ENCODE data around the gene SPATA16. TPM values are rescaled to one million over a fixed set of nuclear protein-coding genes. Genes with fewer than 3 reads are reported as not detected.
"Not testable (repeated sequence)": the region's sequence is repeated elsewhere in the genome, so short reads cannot be mapped to it uniquely, and the experiment has no call there.

The SPATA16 gene, protein sequence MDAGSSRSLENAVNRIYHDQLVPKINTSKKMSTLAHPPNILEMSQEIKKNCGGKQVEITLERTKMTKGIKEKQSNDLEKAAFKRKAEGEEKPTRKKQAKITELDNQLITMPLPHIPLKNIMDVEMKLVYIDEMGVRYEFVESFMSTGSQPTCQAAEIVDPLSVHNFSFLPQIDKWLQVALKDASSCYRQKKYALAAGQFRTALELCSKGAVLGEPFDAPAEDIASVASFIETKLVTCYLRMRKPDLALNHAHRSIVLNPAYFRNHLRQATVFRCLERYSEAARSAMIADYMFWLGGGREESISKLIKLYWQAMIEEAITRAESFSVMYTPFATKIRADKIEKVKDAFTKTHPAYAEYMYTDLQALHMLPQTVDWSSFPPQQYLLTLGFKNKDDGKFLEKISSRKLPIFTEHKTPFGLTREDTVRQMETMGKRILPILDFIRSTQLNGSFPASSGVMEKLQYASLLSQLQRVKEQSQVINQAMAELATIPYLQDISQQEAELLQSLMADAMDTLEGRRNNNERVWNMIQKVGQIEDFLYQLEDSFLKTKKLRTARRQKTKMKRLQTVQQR
- polyA plus RNA-seq (2013) = not detected in 2 replicates

DNA sequence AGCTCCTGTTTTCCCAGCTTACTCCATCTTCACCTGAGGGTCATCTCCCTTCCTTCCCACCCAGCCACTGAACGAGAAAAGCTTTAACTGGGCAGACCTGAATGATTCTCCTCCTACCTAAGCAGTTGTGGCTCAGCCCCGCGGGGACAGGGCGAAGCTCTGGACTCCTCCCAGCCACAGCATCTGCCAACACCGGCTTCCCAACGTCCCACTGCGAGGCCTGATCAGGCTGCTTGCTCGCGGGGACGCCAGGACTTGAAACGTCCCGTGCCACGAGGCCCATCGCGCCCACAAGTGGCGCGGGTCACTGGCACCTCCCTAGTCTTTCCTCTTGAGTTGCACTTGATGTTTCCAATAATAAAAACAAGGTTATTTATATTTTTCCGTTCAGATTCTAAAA lies at the start of gene SPATA16:
Gene SPATA16, minus strand, starts transcription at position 250 of the 400 bp plus-strand sequence. CDS start 23,504 bp downstream, outside the sequence.
- H2AFZ ChIP-seq (ENCODE audit: insufficient read depth, low read length, poor library complexity) = no peak within 1 kb of the TSS
- H3K4me2 ChIP-seq (ENCODE audit: low read length) = no peak within 1 kb of the TSS
- no peaks in the 10 kb centered on the region for H3K36me3 ChIP-seq (ENCODE audit: control insufficient read depth in 1 of 2, insufficient read depth in 2 of 2, low read length in 2 of 2)
- no peak within 1 kb of the TSS for H2BK120ac ChIP-seq (ENCODE audit: insufficient read depth, low read length, poor library complexity)
- no peak within 1 kb of the TSS for H3K4ac ChIP-seq (ENCODE audit: low read depth, low read length)
- H2BK5ac ChIP-seq (ENCODE audit: low read depth, low read length, poor library complexity) = no peak within 1 kb of the TSS
- no peak within 1 kb of the TSS for H3K14ac ChIP-seq (ENCODE audit: low read length)
- no CpG with 5 or more reads among the region's 18 CpGs for WGBS (ENCODE audit: extremely low coverage, insufficient coverage, insufficient read length)
- no peaks in the 10 kb centered on the region for H3K9me3 ChIP-seq (ENCODE audit: insufficient read depth, low read depth, low read length)
- H2BK12ac ChIP-seq (ENCODE audit: low read length) = no peak within 1 kb of the TSS
- no peak within 1 kb of the TSS for H3K23ac ChIP-seq (ENCODE audit: low read length)
- H3K4me3 ChIP-seq (ENCODE audit: low read depth, low read length) = no peak within 1 kb of the TSS
- H4K8ac ChIP-seq (ENCODE audit: low read depth, low read length) = no peak within 1 kb of the TSS
- no peaks in the 10 kb centered on the region for H3K27me3 ChIP-seq (ENCODE audit: insufficient read depth, low read length)
- H2AK5ac ChIP-seq (ENCODE audit: low read length) = no peak within 1 kb of the TSS
- no peak within 1 kb of the TSS for H3K9ac ChIP-seq (ENCODE audit: low read length)
- no peaks in the 10 kb centered on the region for H3K4me1 ChIP-seq (ENCODE audit: control insufficient read depth in 1 of 2, insufficient read depth in 2 of 2, low read length in 2 of 2)
- DNase-seq = no peak
- H3K18ac ChIP-seq (ENCODE audit: low read length) = no peak within 1 kb of the TSS
- no peak within 1 kb of the TSS for H3K27ac ChIP-seq (ENCODE audit: low read depth, low read length)
- H4K12ac ChIP-seq (ENCODE audit: low read depth, low read length) = no peak within 1 kb of the TSS
- no peak within 1 kb of the TSS for H4K91ac ChIP-seq (ENCODE audit: low read depth, low read length)
- H3K79me1 ChIP-seq (ENCODE audit: low read length) = no peaks in the 10 kb centered on the region
- no peaks in the 10 kb centered on the region for H3K79me2 ChIP-seq (ENCODE audit: control insufficient read depth, insufficient read depth, low read length, poor library complexity)

DNA sequence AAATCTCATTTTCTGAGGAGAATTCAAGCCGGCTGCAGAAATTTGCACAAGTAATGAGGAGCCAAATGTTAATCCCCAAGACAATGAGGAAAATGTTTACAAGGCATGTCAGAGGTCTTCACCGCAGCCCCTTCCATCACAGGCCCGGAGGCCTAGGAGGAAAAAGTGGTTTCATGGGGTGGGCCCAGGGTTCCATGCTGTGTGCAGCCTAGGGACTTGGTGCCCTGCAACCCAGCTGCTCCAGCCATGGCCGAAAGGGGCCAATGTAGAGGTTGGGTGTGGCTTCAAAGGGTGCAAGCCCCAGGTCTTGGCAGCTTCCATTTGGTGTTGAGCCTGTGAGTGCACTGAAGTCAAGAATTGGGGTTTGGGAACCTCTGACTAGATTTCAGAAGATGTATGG lies 42.0 kb upstream of the SPATA16 start:
- not testable (repeated sequence) for H4K91ac ChIP-seq (ENCODE audit: low read depth, low read length); H3K27ac ChIP-seq (ENCODE audit: low read depth, low read length); H2AK5ac ChIP-seq (ENCODE audit: low read length); H3K9me3 ChIP-seq (ENCODE audit: insufficient read depth, low read depth, low read length); DNase-seq; H3K23ac ChIP-seq (ENCODE audit: low read length); H3K79me2 ChIP-seq (ENCODE audit: control insufficient read depth, insufficient read depth, low read length, poor library complexity); H3K4me2 ChIP-seq (ENCODE audit: low read length); H3K27me3 ChIP-seq (ENCODE audit: insufficient read depth, low read length); H3K14ac ChIP-seq (ENCODE audit: low read length); H3K4ac ChIP-seq (ENCODE audit: low read depth, low read length); H2BK12ac ChIP-seq (ENCODE audit: low read length); H3K4me1 ChIP-seq (ENCODE audit: control insufficient read depth in 1 of 2, insufficient read depth in 2 of 2, low read length in 2 of 2); H2BK120ac ChIP-seq (ENCODE audit: insufficient read depth, low read length, poor library complexity); H3K36me3 ChIP-seq (ENCODE audit: control insufficient read depth in 1 of 2, insufficient read depth in 2 of 2, low read length in 2 of 2); H4K12ac ChIP-seq (ENCODE audit: low read depth, low read length); H3K9ac ChIP-seq (ENCODE audit: low read length); H2AFZ ChIP-seq (ENCODE audit: insufficient read depth, low read length, poor library complexity); H3K79me1 ChIP-seq (ENCODE audit: low read length); H3K18ac ChIP-seq (ENCODE audit: low read length); H3K4me3 ChIP-seq (ENCODE audit: low read depth, low read length); H2BK5ac ChIP-seq (ENCODE audit: low read depth, low read length, poor library complexity); H4K8ac ChIP-seq (ENCODE audit: low read depth, low read length)
- no CpG with 5 or more reads among the region's 4 CpGs for WGBS (ENCODE audit: extremely low coverage, insufficient coverage, insufficient read length)

DNA sequence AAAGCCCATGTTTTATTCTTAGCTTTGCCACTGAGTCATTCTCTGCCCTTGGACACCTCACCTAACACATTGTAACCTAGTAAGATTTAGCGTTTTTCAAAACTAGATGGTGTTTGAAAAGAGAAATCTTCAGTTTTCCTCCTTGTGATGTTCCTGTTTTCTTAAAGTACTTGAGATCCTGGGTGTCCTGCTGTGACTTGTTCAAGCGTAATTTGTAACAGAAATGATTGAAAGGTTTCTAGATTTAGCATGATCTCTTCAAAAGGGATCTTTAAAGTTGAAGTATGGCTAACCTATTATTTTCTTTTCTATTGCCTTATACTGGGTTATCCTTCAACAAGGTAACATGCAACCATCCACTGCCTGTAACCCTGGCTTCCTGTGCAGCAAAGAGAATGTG lies 32.6 kb upstream of the SPATA16 start:
- Histone ChIP-seq H2BK12ac (ENCODE audit: low read length) (no peak overlapping the region), H3K4me2 (ENCODE audit: low read length) (no peak overlapping the region), H3K79me1 (ENCODE audit: low read length) (no peaks in the 10 kb centered on the region), H4K12ac (ENCODE audit: low read depth, low read length) (no peak overlapping the region), H2AK5ac (ENCODE audit: low read length) (no peak overlapping the region), H3K4me3 (ENCODE audit: low read depth, low read length) (no peak overlapping the region), H2BK120ac (ENCODE audit: insufficient read depth, low read length, poor library complexity) (no peak overlapping the region), H3K4ac (ENCODE audit: low read depth, low read length) (no peak overlapping the region), H3K27ac (ENCODE audit: low read depth, low read length) (no peak overlapping the region), H3K36me3 (ENCODE audit: control insufficient read depth in 1 of 2, insufficient read depth in 2 of 2, low read length in 2 of 2) (no peaks in the 10 kb centered on the region), H3K4me1 (ENCODE audit: control insufficient read depth in 1 of 2, insufficient read depth in 2 of 2, low read length in 2 of 2) (no peaks in the 10 kb centered on the region), H3K79me2 (ENCODE audit: control insufficient read depth, insufficient read depth, low read length, poor library complexity) (no peaks in the 10 kb centered on the region), H4K8ac (ENCODE audit: low read depth, low read length) (no peak overlapping the region), H3K9ac (ENCODE audit: low read length) (no peak overlapping the region), H3K18ac (ENCODE audit: low read length) (no peak overlapping the region), H3K14ac (ENCODE audit: low read length) (no peak overlapping the region), H2BK5ac (ENCODE audit: low read depth, low read length, poor library complexity) (no peak overlapping the region), H2AFZ (ENCODE audit: insufficient read depth, low read length, poor library complexity) (no peak overlapping the region), H4K91ac (ENCODE audit: low read depth, low read length) (no peak overlapping the region), H3K27me3 (ENCODE audit: insufficient read depth, low read length) (no peaks in the 10 kb centered on the region), H3K9me3 (ENCODE audit: insufficient read depth, low read depth, low read length) (no peaks in the 10 kb centered on the region), H3K23ac (ENCODE audit: low read length) (no peak overlapping the region)
- no CpG with 5 or more reads among the region's 2 CpGs for WGBS (ENCODE audit: extremely low coverage, insufficient coverage, insufficient read length)
- DNase-seq = no peak

DNA sequence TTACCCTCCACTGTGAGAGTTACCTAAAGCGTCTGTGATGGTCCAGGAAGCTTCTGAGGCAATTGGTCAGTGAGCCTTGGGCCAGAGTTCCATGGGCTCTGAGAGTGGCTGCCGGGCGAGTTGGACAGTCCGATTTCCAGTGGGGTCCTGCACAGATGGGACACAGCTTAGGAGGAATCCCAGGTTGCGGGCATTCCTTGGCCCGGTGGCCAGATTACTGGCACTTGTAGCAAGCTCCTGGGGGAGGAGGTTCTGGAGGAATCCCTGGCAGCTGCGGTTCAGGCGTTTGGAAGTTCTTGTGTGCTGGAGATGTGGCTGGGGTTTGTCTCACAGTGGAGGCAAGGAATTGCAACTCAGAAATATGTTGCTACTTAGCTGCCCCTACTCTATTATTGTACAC lies 18.1 kb upstream of the SPATA16 start:
- H3K4me1 ChIP-seq (ENCODE audit: control insufficient read depth in 1 of 2, insufficient read depth in 2 of 2, low read length in 2 of 2); H3K9me3 ChIP-seq (ENCODE audit: insufficient read depth, low read depth, low read length); H3K36me3 ChIP-seq (ENCODE audit: control insufficient read depth in 1 of 2, insufficient read depth in 2 of 2, low read length in 2 of 2); H3K79me1 ChIP-seq (ENCODE audit: low read length); H2AFZ ChIP-seq (ENCODE audit: insufficient read depth, low read length, poor library complexity); H3K14ac ChIP-seq (ENCODE audit: low read length); H3K27ac ChIP-seq (ENCODE audit: low read depth, low read length); H3K79me2 ChIP-seq (ENCODE audit: control insufficient read depth, insufficient read depth, low read length, poor library complexity); H2AK5ac ChIP-seq (ENCODE audit: low read length); H3K4me3 ChIP-seq (ENCODE audit: low read depth, low read length); H4K91ac ChIP-seq (ENCODE audit: low read depth, low read length); H2BK12ac ChIP-seq (ENCODE audit: low read length); H3K18ac ChIP-seq (ENCODE audit: low read length); H3K4me2 ChIP-seq (ENCODE audit: low read length); H2BK120ac ChIP-seq (ENCODE audit: insufficient read depth, low read length, poor library complexity); H3K4ac ChIP-seq (ENCODE audit: low read depth, low read length); H2BK5ac ChIP-seq (ENCODE audit: low read depth, low read length, poor library complexity); DNase-seq; H3K9ac ChIP-seq (ENCODE audit: low read length); H4K12ac ChIP-seq (ENCODE audit: low read depth, low read length); H3K23ac ChIP-seq (ENCODE audit: low read length); H4K8ac ChIP-seq (ENCODE audit: low read depth, low read length); H3K27me3 ChIP-seq (ENCODE audit: insufficient read depth, low read length): not testable (repeated sequence)
- no CpG with 5 or more reads among the region's 8 CpGs for WGBS (ENCODE audit: extremely low coverage, insufficient coverage, insufficient read length)
